Caco-2 (cell line): ENCODE measurements around the gene ADCYAP1R1. TPM values are rescaled to one million over a fixed set of nuclear protein-coding genes. Genes with fewer than 3 reads are reported as not detected.

Source experiments
- BruUV-seq: library from RNA; stranded (reverse); fragments of 400-500 nt; replicated peaks from 2 replicates; lab custom pipeline; 2021; lab: Mats Ljungman, UMichigan
- CTCF ChIA-PET: fragments of 300-600 bp; sonication (Branson Sonifier 250); formaldehyde crosslinking; loops from one replicate; lab custom pipeline; 2022; ENCODE audit warnings: antibody characterized with exemption; lab: Charles Lee
- POLR2A ChIA-PET: fragments of 300-600 bp; sonication (Branson Sonifier 250); formaldehyde crosslinking; loops from one replicate; lab custom pipeline; 2022; ENCODE audit warnings: antibody characterized with exemption; lab: Charles Lee
- DNase-seq, 2 experiments: peaks; one replicate each; pipeline versions ENCODE4 v3.0.0 to v3.0.0-alpha.2; 2020 to 2022
- H3K27me3 ChIP-seq: replicated peaks from 2 replicates; pipeline ENCODE4 v1.6.0; 2011; ENCODE audit warnings: low read length; ENCODE audit not compliant: control insufficient read depth, insufficient read depth
- H3K36me3 ChIP-seq: 2 replicates; pipeline ENCODE4 v1.5.1; 2011; ENCODE audit warnings: low read length; ENCODE audit not compliant: control insufficient read depth, insufficient read depth
- H3K4me1 ChIP-seq: fragments of 250-450 bp; sonication (Bioruptor Pico); 2 replicates; pipeline ENCODE4 v1.5.1; 2020; ENCODE audit warnings: mild to moderate bottlenecking
- H3K4me3 ChIP-seq: 2 replicates; pipeline ENCODE4 v1.5.1; 2011; ENCODE audit warnings: low read depth, mild to moderate bottlenecking, control low read depth, low read length
- H3K9me3 ChIP-seq: fragments of 250-450 bp; sonication (Bioruptor Pico); 2 replicates; pipeline ENCODE4 v1.5.1; 2020; ENCODE audit warnings: mild to moderate bottlenecking, moderate library complexity
- H3K27ac Mint-ChIP-seq: one replicate; pipeline ENCODE4 v1.8.0; 2022; ENCODE audit warnings: mixed read lengths; ENCODE audit not compliant: unreplicated experiment
- H3K27me3 Mint-ChIP-seq: one replicate; pipeline ENCODE4 v1.8.0; 2022; ENCODE audit warnings: mixed read lengths; ENCODE audit not compliant: insufficient read depth, unreplicated experiment
- H3K36me3 Mint-ChIP-seq: one replicate; pipeline ENCODE4 v1.8.0; 2022; ENCODE audit warnings: mild to moderate bottlenecking, mixed read lengths; ENCODE audit not compliant: insufficient read depth, unreplicated experiment
- H3K4me1 Mint-ChIP-seq: one replicate; pipeline ENCODE4 v1.8.0; 2022; ENCODE audit warnings: low read depth, mixed read lengths; ENCODE audit not compliant: unreplicated experiment
- H3K4me3 Mint-ChIP-seq: one replicate; pipeline ENCODE4 v1.8.0; 2022; ENCODE audit warnings: mild to moderate bottlenecking, moderate library complexity, mixed read lengths; ENCODE audit not compliant: unreplicated experiment
- H3K9me3 Mint-ChIP-seq: one replicate; pipeline ENCODE4 v1.8.0; 2022; ENCODE audit warnings: mixed read lengths; ENCODE audit not compliant: unreplicated experiment
- intact Hi-C: fragments of 100-400 bp; cut with micrococcal nuclease; formaldehyde crosslinking; loops from one replicate; pipeline ENCODE4 v1.10.0; 2022; ENCODE audit not compliant: unreplicated experiment
- total RNA-seq: library from RNA; stranded (reverse); gene quantifications from 2 replicates; pipeline ENCODE4 v1.2.3, GENCODE V29; 2022
- TF ChIP-seq, protein P1 (sequence below), 2 experiments: fragments of 200-600 bp in 1 of 2; IDR thresholded peaks; 1 replicate in 1 of 2; 2 replicates in 1 of 2; pipeline versions ENCODE4 v1.5.1 to v1.8.0; 2011 to 2022; ENCODE audit warnings: antibody characterized with exemption in 1 of 2, control low read depth in 1 of 2, inconsistent platforms in 1 of 2, low read depth in 1 of 2, low read length in 1 of 2, mild to moderate bottlenecking in 1 of 2, moderate library complexity in 1 of 2; ENCODE audit not compliant: insufficient read depth in 1 of 2, severe bottlenecking in 1 of 2, unreplicated experiment in 1 of 2

Gene ADCYAP1R1
- total RNA-seq, 1 experiment from 2014 or later: not detected

DNA sequence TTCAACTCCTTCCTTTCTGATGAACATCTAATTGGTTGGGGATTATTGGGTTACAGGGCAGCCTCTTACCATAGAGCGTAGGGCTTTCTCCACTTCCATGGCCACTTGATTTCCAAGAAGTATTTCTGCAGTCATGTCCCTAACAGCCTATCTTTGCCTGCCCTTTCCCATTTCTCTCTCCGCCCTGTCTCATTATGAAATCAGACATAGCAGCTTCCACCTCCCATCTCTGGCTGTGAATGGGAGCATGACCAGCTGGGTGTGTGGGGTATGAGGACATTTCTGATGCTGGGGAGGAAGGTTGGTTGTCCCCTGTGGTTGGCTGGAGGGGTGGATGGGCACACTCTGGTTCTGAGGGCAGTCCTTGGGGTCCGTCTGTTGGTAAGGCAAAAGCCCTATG lies 41.2 kb downstream of the ADCYAP1R1 start:
- CTCF ChIA-PET: no interaction called here
- no TSS peak for BruUV-seq
- POLR2A ChIA-PET: no interaction called here

DNA sequence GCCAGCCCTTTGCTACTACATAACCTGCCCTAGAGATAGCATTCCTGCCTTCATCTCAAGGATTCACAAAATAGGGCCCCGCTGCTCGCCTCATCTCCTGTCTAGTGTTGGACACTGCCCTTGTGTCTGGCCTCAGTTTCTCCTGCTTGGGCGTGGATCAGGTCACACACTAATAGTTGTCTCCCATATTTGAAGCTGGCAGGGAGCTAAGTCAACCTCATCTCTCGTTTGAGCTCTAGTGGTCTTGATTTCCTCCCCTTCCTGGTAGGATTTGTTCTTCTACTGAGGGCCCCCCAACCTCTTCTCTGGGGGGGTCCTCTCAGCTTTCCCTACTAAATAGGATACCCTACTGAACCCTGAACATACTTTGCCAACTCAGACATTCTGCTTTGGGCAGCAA lies 42.2 kb downstream of the ADCYAP1R1 start:
- no peaks in the 10 kb centered on the region for H3K4me1 Mint-ChIP-seq

More for the DNA sequence above, 41.2 kb downstream of the ADCYAP1R1 start:
- Mint-ChIP-seq H3K36me3 (no peaks in the 10 kb centered on the region), H3K27ac (no peak overlapping the region), H3K27me3 (peaks cover 44% of the 10 kb centered on the region), H3K4me1 (no peaks in the 10 kb centered on the region), H3K9me3 (no peaks in the 10 kb centered on the region), H3K4me3 (no peak overlapping the region)
- no peak overlapping the region for H3K4me3 ChIP-seq
- DNase-seq: peak in 1 of 2 experiments; percentile 12
- no peaks in the 10 kb centered on the region for H3K9me3 ChIP-seq
- TF ChIP-seq, protein P1, sequence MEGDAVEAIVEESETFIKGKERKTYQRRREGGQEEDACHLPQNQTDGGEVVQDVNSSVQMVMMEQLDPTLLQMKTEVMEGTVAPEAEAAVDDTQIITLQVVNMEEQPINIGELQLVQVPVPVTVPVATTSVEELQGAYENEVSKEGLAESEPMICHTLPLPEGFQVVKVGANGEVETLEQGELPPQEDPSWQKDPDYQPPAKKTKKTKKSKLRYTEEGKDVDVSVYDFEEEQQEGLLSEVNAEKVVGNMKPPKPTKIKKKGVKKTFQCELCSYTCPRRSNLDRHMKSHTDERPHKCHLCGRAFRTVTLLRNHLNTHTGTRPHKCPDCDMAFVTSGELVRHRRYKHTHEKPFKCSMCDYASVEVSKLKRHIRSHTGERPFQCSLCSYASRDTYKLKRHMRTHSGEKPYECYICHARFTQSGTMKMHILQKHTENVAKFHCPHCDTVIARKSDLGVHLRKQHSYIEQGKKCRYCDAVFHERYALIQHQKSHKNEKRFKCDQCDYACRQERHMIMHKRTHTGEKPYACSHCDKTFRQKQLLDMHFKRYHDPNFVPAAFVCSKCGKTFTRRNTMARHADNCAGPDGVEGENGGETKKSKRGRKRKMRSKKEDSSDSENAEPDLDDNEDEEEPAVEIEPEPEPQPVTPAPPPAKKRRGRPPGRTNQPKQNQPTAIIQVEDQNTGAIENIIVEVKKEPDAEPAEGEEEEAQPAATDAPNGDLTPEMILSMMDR (IDR thresholded peaks at IDR 0.05; ENCODE audit: insufficient read depth in 1 of 2, low read depth in 1 of 2, low read length in 1 of 2, severe bottlenecking in 1 of 2, unreplicated experiment in 1 of 2): no peak
- intact Hi-C loops: no loop called here
- H3K36me3 ChIP-seq: no peaks in the 10 kb centered on the region
- no peaks in the 10 kb centered on the region for H3K4me1 ChIP-seq
- peaks cover 2% of the 10 kb centered on the region for H3K27me3 ChIP-seq

DNA sequence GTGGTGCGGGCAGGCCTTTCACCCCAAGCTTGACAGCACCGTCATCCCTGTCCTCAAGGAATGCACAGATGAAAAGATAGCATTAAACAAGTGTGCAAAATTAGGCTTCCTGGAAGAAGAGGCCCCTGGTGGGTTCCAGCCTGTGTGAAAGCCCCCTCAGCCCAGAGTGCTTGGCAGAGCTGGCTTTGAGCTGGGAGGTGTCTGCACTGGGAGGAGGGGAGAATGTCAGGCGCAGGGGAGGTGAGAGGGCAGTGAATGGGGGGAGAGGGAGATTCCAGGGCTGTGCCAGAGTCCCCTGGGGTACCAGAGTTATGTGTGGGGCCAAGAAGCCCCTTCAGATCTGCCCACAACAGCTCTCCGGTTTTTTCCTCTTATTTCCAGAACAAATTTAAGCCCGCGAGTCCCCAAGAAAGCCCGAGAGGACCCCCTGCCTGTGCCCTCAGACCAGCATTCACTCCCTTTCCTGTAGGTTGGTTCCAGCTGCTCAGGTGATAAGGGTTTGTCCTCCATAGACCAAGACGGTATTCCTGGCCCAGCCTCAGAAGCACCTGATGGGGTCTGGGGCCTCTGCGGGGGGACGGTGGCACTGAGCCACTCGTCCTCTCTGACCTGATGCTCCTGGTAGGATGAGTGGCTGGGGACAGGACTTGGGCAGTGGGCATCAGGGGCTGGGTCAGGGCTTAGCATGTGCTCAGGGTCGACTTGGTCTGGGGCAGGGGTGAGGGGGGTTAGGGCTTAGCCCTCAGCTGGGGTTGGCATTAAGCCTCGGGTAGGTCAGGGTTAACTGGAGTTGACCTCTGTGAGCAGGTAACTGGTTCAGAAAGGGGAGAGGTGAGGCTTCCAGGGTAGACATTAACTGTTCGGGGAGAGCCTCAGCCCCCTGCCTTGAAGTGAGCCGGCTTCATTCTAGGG lies 43.4 kb downstream of the ADCYAP1R1 start:
- no TSS peak for BruUV-seq
- no peak overlapping the region for H3K4me3 Mint-ChIP-seq
- H3K36me3 Mint-ChIP-seq: no peaks in the 10 kb centered on the region
- intact Hi-C loops: no loop called here
- no peak overlapping the region for H3K27ac Mint-ChIP-seq
- H3K4me3 ChIP-seq: no peak overlapping the region
- peaks cover 30% of the 10 kb centered on the region for H3K27me3 Mint-ChIP-seq
- peak in 1 of 2 experiments; percentile 11 for DNase-seq
- no peaks in the 10 kb centered on the region for H3K36me3 ChIP-seq
- CTCF ChIA-PET: interaction anchor here (1.3 kb wide), 1 partner anchor 112 kb away, joined by 4 read pairs; no protein-coding TSS in a partner anchor
- no peaks in the 10 kb centered on the region for H3K4me1 Mint-ChIP-seq
- POLR2A ChIA-PET: no interaction called here
- H3K4me1 ChIP-seq: no peaks in the 10 kb centered on the region
- H3K9me3 ChIP-seq: no peaks in the 10 kb centered on the region
- TF ChIP-seq, protein P1 (IDR thresholded peaks at IDR 0.05; ENCODE audit: insufficient read depth in 1 of 2, low read depth in 1 of 2, low read length in 1 of 2, severe bottlenecking in 1 of 2, unreplicated experiment in 1 of 2): no peak
- H3K27me3 ChIP-seq: peaks cover 5% of the 10 kb centered on the region
- H3K9me3 Mint-ChIP-seq: no peaks in the 10 kb centered on the region

More for the DNA sequence above, 42.2 kb downstream of the ADCYAP1R1 start:
- no peak overlapping the region for H3K27ac Mint-ChIP-seq
- DNase-seq: peak in 1 of 2 experiments; percentile 5
- Histone ChIP-seq H3K4me3 (no peak overlapping the region), H3K36me3 (no peaks in the 10 kb centered on the region), H3K4me1 (no peaks in the 10 kb centered on the region), H3K9me3 (no peaks in the 10 kb centered on the region), H3K27me3 (peaks cover 2% of the 10 kb centered on the region)
- POLR2A ChIA-PET: no interaction called here
- no TSS peak for BruUV-seq
- TF ChIP-seq, protein P1 (IDR thresholded peaks at IDR 0.05; ENCODE audit: insufficient read depth in 1 of 2, low read depth in 1 of 2, low read length in 1 of 2, severe bottlenecking in 1 of 2, unreplicated experiment in 1 of 2): no peak
- no peaks in the 10 kb centered on the region for H3K36me3 Mint-ChIP-seq
- no peak overlapping the region for H3K4me3 Mint-ChIP-seq
- intact Hi-C loops: no loop called here
- H3K27me3 Mint-ChIP-seq: peaks cover 37% of the 10 kb centered on the region
- CTCF ChIA-PET: no interaction called here
- no peaks in the 10 kb centered on the region for H3K9me3 Mint-ChIP-seq
